Left ventricle myocardium inferior (tissue), 1 donor: ENCODE results near the gene CYGB. TPM values are rescaled to one million over a fixed set of nuclear protein-coding genes. Genes with fewer than 3 reads are reported as not detected.
"Not testable (repeated sequence)": the region's sequence is repeated elsewhere in the genome, so short reads cannot be mapped to it uniquely, and the experiment has no call there.

ENCODE experiments used
- DNase-seq: peaks from one replicate; pipeline ENCODE4 v3.0.0-alpha.2; 2020
- H3K27ac ChIP-seq: fragments of 200-600 bp; replicated peaks from 2 replicates; pipeline ENCODE4 v1.8.0; 2021
- H3K27me3 ChIP-seq: fragments of 200-600 bp; 2 replicates; pipeline ENCODE4 v1.8.0; 2021; ENCODE audit warnings: low read depth
- H3K36me3 ChIP-seq: fragments of 200-600 bp; 2 replicates; pipeline ENCODE4 v1.8.0; 2021
- H3K4me1 ChIP-seq: fragments of 200-600 bp; 2 replicates; pipeline ENCODE4 v1.8.0; 2021
- H3K4me3 ChIP-seq: fragments of 200-600 bp; 2 replicates; pipeline ENCODE4 v1.8.0; 2021; ENCODE audit warnings: mild to moderate bottlenecking, moderate library complexity
- H3K9me3 ChIP-seq: fragments of 200-600 bp; replicated peaks from 2 replicates; pipeline ENCODE4 v1.8.0; 2021
- intact Hi-C: fragments of 100-400 bp; cut with micrococcal nuclease; formaldehyde crosslinking; loops from one replicate; pipeline ENCODE4 v1.11.0; 2022
- total RNA-seq: library from RNA; stranded (reverse); fragmentation: NEBNext Ultra II Directional; extraction: Animal tissue kit (Norgen Biotek cat#: 25700); gene quantifications from one replicate; pipeline ENCODE4 v1.2.1, GENCODE V29; 2021
- TF ChIP-seq, protein P1 (sequence below): fragments of 200-600 bp; IDR thresholded peaks from 2 replicates; pipeline ENCODE4 v1.8.0; 2021; ENCODE audit warnings: antibody characterized with exemption, mild to moderate bottlenecking, borderline replicate concordance
- donor health status: DM: no; HTN: yes; CAD: no; lungs with severe emphysema.

The CYGB gene
- total RNA-seq, 1 donor from 2014 or later: 24.1 TPM

DNA sequence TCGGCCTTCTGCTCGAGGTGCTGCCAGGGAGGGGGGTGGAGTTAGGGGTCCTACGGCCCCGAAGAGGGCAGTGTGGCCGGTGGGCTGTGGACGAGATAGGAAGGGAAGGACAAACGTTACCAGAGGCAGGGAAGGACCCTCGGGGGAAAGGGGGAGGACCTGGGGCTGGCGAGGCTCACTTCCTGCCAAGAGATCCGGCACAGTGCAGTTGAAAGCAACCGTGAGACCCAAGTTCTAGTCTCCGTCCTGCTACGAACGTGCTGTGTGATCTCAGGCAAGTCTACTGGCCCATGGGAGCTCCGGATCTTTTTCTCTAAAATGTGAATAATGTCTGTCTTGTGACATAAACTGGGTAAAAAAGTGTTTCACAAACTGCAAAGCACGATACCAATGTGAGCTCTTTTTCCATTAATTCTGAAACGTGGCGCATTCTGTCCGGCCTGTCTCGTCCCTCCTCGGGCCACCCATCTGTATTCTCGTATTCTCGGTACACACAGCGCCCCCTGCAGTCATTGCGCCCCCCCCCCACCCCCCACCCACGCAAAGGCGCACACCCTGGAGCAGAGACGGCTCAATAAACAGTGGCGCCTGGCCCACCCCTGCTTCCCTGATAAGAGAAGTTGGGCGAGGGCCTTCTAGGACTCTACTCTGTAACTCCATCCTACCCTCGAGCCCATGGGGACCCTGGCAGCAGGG, 8.8 kb downstream of the CYGB start:
- Histone ChIP-seq H3K27me3 (no peaks in the 10 kb centered on the region), H3K36me3 (no peaks in the 10 kb centered on the region), H3K4me3 (peak overlapping the region; percentile 54), H3K4me1 (peaks cover 87% of the 10 kb centered on the region), H3K27ac (peak overlapping the region; percentile 98), H3K9me3 (no peaks in the 10 kb centered on the region)
- peak; percentile 78 for DNase-seq
- intact Hi-C loops: loop anchor here (10.0 kb wide), 1 partner anchor 146 kb away; no protein-coding TSS in a partner anchor
- TF ChIP-seq, protein P1, sequence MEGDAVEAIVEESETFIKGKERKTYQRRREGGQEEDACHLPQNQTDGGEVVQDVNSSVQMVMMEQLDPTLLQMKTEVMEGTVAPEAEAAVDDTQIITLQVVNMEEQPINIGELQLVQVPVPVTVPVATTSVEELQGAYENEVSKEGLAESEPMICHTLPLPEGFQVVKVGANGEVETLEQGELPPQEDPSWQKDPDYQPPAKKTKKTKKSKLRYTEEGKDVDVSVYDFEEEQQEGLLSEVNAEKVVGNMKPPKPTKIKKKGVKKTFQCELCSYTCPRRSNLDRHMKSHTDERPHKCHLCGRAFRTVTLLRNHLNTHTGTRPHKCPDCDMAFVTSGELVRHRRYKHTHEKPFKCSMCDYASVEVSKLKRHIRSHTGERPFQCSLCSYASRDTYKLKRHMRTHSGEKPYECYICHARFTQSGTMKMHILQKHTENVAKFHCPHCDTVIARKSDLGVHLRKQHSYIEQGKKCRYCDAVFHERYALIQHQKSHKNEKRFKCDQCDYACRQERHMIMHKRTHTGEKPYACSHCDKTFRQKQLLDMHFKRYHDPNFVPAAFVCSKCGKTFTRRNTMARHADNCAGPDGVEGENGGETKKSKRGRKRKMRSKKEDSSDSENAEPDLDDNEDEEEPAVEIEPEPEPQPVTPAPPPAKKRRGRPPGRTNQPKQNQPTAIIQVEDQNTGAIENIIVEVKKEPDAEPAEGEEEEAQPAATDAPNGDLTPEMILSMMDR: no peak

- intact Hi-C loops: loop anchor here (10.0 kb wide), 1 partner anchor 147 kb away; no protein-coding TSS in a partner anchor
- Histone ChIP-seq H3K36me3 (no peaks in the 10 kb centered on the region), H3K9me3 (no peaks in the 10 kb centered on the region), H3K27ac (peak overlapping the region; percentile 98), H3K27me3 (no peaks in the 10 kb centered on the region), H3K4me3 (peak overlapping the region; percentile 54), H3K4me1 (peaks cover 87% of the 10 kb centered on the region)
- TF ChIP-seq, protein P1: no peak
- peak; percentile 35 for DNase-seq
Measured at GRCh38 chr17:76528156-76528527, 9.4 kb downstream of the CYGB start.

GRCh38 chr17:76527430-76528111, 9.9 kb downstream of the CYGB start:
- H3K4me1 ChIP-seq: peaks cover 87% of the 10 kb centered on the region

GRCh38 chr17:76527016-76527415, 10.5 kb downstream of the CYGB start:
- H3K4me3 ChIP-seq: peak overlapping the region; percentile 54

More at GRCh38 chr17:76527430-76528111, 9.9 kb downstream of the CYGB start:
- peak overlapping the region; percentile 54 for H3K4me3 ChIP-seq
- intact Hi-C loops: loop anchor here (10.0 kb wide), 1 partner anchor 147 kb away; no protein-coding TSS in a partner anchor
- TF ChIP-seq, protein P1: peak; percentile 48
- H3K27ac ChIP-seq: peak overlapping the region; percentile 98
- peak; percentile 73 for DNase-seq
- H3K9me3 ChIP-seq: no peaks in the 10 kb centered on the region
- H3K27me3 ChIP-seq: no peaks in the 10 kb centered on the region
- no peaks in the 10 kb centered on the region for H3K36me3 ChIP-seq

GRCh38 chr17:76525513-76525833, 12.0 kb downstream of the CYGB start:
- not testable (repeated sequence) for H3K4me3 ChIP-seq, H3K27me3 ChIP-seq, H3K9me3 ChIP-seq, DNase-seq, H3K36me3 ChIP-seq
- H3K4me1 ChIP-seq: peaks cover 66% of the 10 kb centered on the region
- intact Hi-C loops: loop anchor here (2.0 to 10.0 kb wide), 2 partner anchors 21 to 149 kb away; no protein-coding TSS in a partner anchor
- peak overlapping the region; percentile 81 for H3K27ac ChIP-seq

More at GRCh38 chr17:76527016-76527415, 10.5 kb downstream of the CYGB start:
- H3K9me3 ChIP-seq, H3K27me3 ChIP-seq, H3K36me3 ChIP-seq, DNase-seq: not testable (repeated sequence)
- H3K27ac ChIP-seq: peak overlapping the region; percentile 98
- peaks cover 81% of the 10 kb centered on the region for H3K4me1 ChIP-seq
- intact Hi-C loops: loop anchor here (10.0 kb wide), 1 partner anchor 148 kb away; no protein-coding TSS in a partner anchor

DNA sequence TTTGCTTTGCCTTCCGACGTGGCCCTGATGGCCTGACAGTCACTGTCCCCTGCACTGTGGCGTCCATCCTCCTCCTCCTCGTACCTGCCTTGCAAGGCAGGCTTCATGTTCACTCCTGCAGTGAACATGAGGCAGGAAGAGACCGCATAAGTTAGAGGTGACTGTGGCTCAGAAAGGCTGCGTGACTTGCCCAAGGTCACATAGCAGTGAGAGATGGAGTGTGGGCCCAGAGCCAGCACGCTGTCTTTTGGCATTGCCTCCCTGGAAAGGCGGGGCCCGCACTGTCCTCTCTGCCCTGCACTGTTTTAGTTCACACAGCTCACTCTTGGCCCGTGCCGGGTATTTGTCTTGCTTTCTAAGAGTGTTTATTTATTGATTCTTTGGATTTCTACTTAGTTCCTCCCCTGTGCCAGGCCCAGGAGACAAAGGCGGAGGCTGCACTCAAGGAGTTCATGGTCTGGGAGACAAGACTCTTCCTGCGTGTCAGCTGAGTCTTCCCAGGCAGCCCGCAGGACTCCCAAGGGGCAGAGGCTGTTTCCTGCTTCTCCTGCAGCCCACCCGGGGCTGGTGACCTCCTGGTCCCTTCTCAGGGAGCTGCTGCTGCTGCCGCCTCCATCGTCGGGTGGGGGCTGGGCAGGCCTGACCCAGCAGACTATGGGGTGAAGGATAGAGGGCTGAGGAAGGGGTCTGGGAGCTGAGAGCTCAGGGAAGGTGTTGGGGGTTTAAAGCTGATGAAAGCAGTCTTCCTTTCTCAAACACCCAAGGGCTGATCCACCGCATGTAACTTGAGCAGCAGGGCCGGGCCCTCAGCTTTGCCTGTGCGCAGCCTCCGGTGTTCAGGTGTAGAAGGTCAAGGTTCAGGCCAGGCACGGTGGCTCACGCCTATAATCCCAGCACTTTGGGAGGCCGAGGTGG, 12.7 kb downstream of the CYGB start:
- intact Hi-C loops: loop anchor here (2.0 to 10.0 kb wide), 2 partner anchors 22 to 150 kb away; no protein-coding TSS in a partner anchor
- no peak overlapping the region for H3K4me3 ChIP-seq
- TF ChIP-seq, protein P1: no peak
- no peaks in the 10 kb centered on the region for H3K36me3 ChIP-seq
- no peaks in the 10 kb centered on the region for H3K9me3 ChIP-seq
- peaks cover 60% of the 10 kb centered on the region for H3K4me1 ChIP-seq
- H3K27me3 ChIP-seq: no peaks in the 10 kb centered on the region
- H3K27ac ChIP-seq: peak overlapping the region; percentile 81
- peak; percentile 81 for DNase-seq
